ENCODE results near the gene PLXNB3.

GRCh38 chrX:153786669-153787068 is 22.6 kb downstream of the PLXNB3 start:
- no peak for TF ChIP-seq POLR2AphosphoS5 (IDR thresholded peaks at IDR 0.05; ENCODE audit: insufficient read depth in 1 of 2, low read depth in 1 of 2)
- TF ChIP-seq, protein P1, sequence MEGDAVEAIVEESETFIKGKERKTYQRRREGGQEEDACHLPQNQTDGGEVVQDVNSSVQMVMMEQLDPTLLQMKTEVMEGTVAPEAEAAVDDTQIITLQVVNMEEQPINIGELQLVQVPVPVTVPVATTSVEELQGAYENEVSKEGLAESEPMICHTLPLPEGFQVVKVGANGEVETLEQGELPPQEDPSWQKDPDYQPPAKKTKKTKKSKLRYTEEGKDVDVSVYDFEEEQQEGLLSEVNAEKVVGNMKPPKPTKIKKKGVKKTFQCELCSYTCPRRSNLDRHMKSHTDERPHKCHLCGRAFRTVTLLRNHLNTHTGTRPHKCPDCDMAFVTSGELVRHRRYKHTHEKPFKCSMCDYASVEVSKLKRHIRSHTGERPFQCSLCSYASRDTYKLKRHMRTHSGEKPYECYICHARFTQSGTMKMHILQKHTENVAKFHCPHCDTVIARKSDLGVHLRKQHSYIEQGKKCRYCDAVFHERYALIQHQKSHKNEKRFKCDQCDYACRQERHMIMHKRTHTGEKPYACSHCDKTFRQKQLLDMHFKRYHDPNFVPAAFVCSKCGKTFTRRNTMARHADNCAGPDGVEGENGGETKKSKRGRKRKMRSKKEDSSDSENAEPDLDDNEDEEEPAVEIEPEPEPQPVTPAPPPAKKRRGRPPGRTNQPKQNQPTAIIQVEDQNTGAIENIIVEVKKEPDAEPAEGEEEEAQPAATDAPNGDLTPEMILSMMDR (IDR thresholded peaks at IDR 0.05) = no peak

Data from vagina (tissue), 2 donors.